Measurements from ENCODE around the gene PIMREG.

The PIMREG gene

GRCh38 chr17:6460531-6461161 is 16.4 kb downstream of the PIMREG start:
- no peaks in the 10 kb centered on the region for H3K79me2 ChIP-seq (ENCODE audit: insufficient read depth, low read length)
- H4K20me1 ChIP-seq (ENCODE audit: insufficient read depth, low read length, poor library complexity, severe bottlenecking), result no peaks in the 10 kb centered on the region
- no peak overlapping the region for H3K4me2 ChIP-seq (ENCODE audit: low read depth, low read length, poor library complexity, severe bottlenecking)
- H3K9me3 ChIP-seq (ENCODE audit: insufficient read depth, low read depth, low read length), result no peaks in the 10 kb centered on the region
- no peaks in the 10 kb centered on the region for H3F3A ChIP-seq (ENCODE audit: low read depth)
- no peaks in the 10 kb centered on the region for H3K4me1 ChIP-seq (ENCODE audit: insufficient read depth, low read length, poor library complexity, severe bottlenecking)
- no peaks in the 10 kb centered on the region for H3K9me2 ChIP-seq (replicated peaks; ENCODE audit: low read depth, low read length)
- no peaks in the 10 kb centered on the region for H3K27me3 ChIP-seq (ENCODE audit: insufficient read depth, low read length, poor library complexity, severe bottlenecking)
- no peak overlapping the region for H3K9ac ChIP-seq (ENCODE audit: low read depth, low read length, poor library complexity, severe bottlenecking)
- no peak overlapping the region for H3K4me3 ChIP-seq (ENCODE audit: low read length, poor library complexity, severe bottlenecking)
- no peaks in the 10 kb centered on the region for H3K36me3 ChIP-seq (ENCODE audit: insufficient read depth, low read length)
- no peak overlapping the region for H2AFZ ChIP-seq (ENCODE audit: low read length)
- no peak for TF ChIP-seq EZH2phosphoT487 (IDR thresholded peaks at IDR 0.05; ENCODE audit: borderline replicate concordance)
- TF ChIP-seq, protein P1, sequence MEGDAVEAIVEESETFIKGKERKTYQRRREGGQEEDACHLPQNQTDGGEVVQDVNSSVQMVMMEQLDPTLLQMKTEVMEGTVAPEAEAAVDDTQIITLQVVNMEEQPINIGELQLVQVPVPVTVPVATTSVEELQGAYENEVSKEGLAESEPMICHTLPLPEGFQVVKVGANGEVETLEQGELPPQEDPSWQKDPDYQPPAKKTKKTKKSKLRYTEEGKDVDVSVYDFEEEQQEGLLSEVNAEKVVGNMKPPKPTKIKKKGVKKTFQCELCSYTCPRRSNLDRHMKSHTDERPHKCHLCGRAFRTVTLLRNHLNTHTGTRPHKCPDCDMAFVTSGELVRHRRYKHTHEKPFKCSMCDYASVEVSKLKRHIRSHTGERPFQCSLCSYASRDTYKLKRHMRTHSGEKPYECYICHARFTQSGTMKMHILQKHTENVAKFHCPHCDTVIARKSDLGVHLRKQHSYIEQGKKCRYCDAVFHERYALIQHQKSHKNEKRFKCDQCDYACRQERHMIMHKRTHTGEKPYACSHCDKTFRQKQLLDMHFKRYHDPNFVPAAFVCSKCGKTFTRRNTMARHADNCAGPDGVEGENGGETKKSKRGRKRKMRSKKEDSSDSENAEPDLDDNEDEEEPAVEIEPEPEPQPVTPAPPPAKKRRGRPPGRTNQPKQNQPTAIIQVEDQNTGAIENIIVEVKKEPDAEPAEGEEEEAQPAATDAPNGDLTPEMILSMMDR (conservative IDR thresholded peaks at IDR 0.05; ENCODE audit: low read length), result no peak

GRCh38 chr17:6461246-6461645 is 17.0 kb downstream of the PIMREG start:
- Histone ChIP-seq H3K9me2 (replicated peaks; ENCODE audit: low read depth, low read length) (no peaks in the 10 kb centered on the region), H2AFZ (ENCODE audit: low read length) (no peak overlapping the region), H3F3A (ENCODE audit: low read depth) (no peaks in the 10 kb centered on the region), H3K9me3 (ENCODE audit: insufficient read depth, low read depth, low read length) (no peaks in the 10 kb centered on the region), H3K9ac (ENCODE audit: low read depth, low read length, poor library complexity, severe bottlenecking) (no peak overlapping the region), H4K20me1 (ENCODE audit: insufficient read depth, low read length, poor library complexity, severe bottlenecking) (no peaks in the 10 kb centered on the region), H3K4me1 (ENCODE audit: insufficient read depth, low read length, poor library complexity, severe bottlenecking) (no peaks in the 10 kb centered on the region), H3K27me3 (ENCODE audit: insufficient read depth, low read length, poor library complexity, severe bottlenecking) (no peaks in the 10 kb centered on the region), H3K4me2 (ENCODE audit: low read depth, low read length, poor library complexity, severe bottlenecking) (no peak overlapping the region), H3K4me3 (ENCODE audit: low read length, poor library complexity, severe bottlenecking) (no peak overlapping the region), H3K36me3 (ENCODE audit: insufficient read depth, low read length) (no peaks in the 10 kb centered on the region), H3K79me2 (ENCODE audit: insufficient read depth, low read length) (no peaks in the 10 kb centered on the region)
- TF ChIP-seq EZH2phosphoT487 (IDR thresholded peaks at IDR 0.05; ENCODE audit: borderline replicate concordance), result no peak
- TF ChIP-seq, protein P1 (conservative IDR thresholded peaks at IDR 0.05; ENCODE audit: low read length), result no peak

GRCh38 chr17:6461792-6462524 is 17.7 kb downstream of the PIMREG start:
- TF ChIP-seq, protein P1 (conservative IDR thresholded peaks at IDR 0.05; ENCODE audit: low read length), result no peak
- TF ChIP-seq EZH2phosphoT487 (IDR thresholded peaks at IDR 0.05; ENCODE audit: borderline replicate concordance), result no peak
- Histone ChIP-seq H3K4me3 (ENCODE audit: low read length, poor library complexity, severe bottlenecking) (no peak overlapping the region), H2AFZ (ENCODE audit: low read length) (no peak overlapping the region), H3K4me1 (ENCODE audit: insufficient read depth, low read length, poor library complexity, severe bottlenecking) (no peaks in the 10 kb centered on the region), H3K36me3 (ENCODE audit: insufficient read depth, low read length) (no peaks in the 10 kb centered on the region), H4K20me1 (ENCODE audit: insufficient read depth, low read length, poor library complexity, severe bottlenecking) (no peaks in the 10 kb centered on the region), H3K4me2 (ENCODE audit: low read depth, low read length, poor library complexity, severe bottlenecking) (no peak overlapping the region), H3F3A (ENCODE audit: low read depth) (no peaks in the 10 kb centered on the region), H3K9me2 (replicated peaks; ENCODE audit: low read depth, low read length) (no peaks in the 10 kb centered on the region), H3K9ac (ENCODE audit: low read depth, low read length, poor library complexity, severe bottlenecking) (no peak overlapping the region), H3K79me2 (ENCODE audit: insufficient read depth, low read length) (no peaks in the 10 kb centered on the region), H3K27me3 (ENCODE audit: insufficient read depth, low read length, poor library complexity, severe bottlenecking) (no peaks in the 10 kb centered on the region), H3K9me3 (ENCODE audit: insufficient read depth, low read depth, low read length) (no peaks in the 10 kb centered on the region)

Measured in Loucy (cell line).